Measurements from ENCODE around the gene KLRB1. TPM values are rescaled to one million over a fixed set of nuclear protein-coding genes. Genes with fewer than 3 reads are reported as not detected.
"Not testable (repeated sequence)": the region's sequence is repeated elsewhere in the genome, so short reads cannot be mapped to it uniquely, and the experiment has no call there.

The KLRB1 gene
- total RNA-seq, 1 donor from 2014 or later = not detected

DNA sequence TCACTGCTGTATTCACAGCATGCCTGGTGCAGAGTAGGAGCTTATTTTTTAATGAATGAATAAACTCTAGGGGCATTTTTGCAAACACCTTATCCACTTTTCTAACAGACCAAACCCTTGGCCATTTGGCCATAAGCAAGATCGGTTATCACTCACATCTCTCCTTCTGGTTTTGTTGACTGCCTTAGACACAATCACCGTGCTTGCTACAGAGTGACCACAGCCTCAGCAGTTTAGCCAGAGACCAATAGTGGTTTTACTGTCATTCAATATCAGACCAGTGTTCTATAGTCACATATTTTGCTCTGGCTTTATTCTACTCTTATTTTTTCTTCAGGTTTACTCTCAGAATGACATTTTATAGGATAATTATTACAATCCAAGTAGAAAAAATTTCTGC, 2.2 kb downstream of the KLRB1 start:
- DNase-seq (ENCODE audit: low read depth) = no peak
- TF ChIP-seq, protein P1, sequence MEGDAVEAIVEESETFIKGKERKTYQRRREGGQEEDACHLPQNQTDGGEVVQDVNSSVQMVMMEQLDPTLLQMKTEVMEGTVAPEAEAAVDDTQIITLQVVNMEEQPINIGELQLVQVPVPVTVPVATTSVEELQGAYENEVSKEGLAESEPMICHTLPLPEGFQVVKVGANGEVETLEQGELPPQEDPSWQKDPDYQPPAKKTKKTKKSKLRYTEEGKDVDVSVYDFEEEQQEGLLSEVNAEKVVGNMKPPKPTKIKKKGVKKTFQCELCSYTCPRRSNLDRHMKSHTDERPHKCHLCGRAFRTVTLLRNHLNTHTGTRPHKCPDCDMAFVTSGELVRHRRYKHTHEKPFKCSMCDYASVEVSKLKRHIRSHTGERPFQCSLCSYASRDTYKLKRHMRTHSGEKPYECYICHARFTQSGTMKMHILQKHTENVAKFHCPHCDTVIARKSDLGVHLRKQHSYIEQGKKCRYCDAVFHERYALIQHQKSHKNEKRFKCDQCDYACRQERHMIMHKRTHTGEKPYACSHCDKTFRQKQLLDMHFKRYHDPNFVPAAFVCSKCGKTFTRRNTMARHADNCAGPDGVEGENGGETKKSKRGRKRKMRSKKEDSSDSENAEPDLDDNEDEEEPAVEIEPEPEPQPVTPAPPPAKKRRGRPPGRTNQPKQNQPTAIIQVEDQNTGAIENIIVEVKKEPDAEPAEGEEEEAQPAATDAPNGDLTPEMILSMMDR (conservative IDR thresholded peaks at IDR 0.05; ENCODE audit: low read depth, low read length) = no peak

GRCh38 chr12:9604287-9604686, 3.4 kb downstream of the KLRB1 start:
- no peak for DNase-seq (ENCODE audit: low read depth)
- H3K4me3 ChIP-seq (ENCODE audit: low read depth, low read length) = no peak overlapping the region
- TF ChIP-seq, protein P1 (conservative IDR thresholded peaks at IDR 0.05; ENCODE audit: low read depth, low read length) = no peak

More for the DNA sequence above, 2.2 kb downstream of the KLRB1 start:
- H3K4me3 ChIP-seq (ENCODE audit: low read depth, low read length) = no peak overlapping the region

GRCh38 chr12:9600426-9600825, 7.3 kb downstream of the KLRB1 start:
- not testable (repeated sequence) for DNase-seq (ENCODE audit: low read depth); H3K4me3 ChIP-seq (ENCODE audit: low read depth, low read length)

GRCh38 chr12:9598363-9598762, 9.4 kb downstream of the KLRB1 start:
- TF ChIP-seq, protein P1 (conservative IDR thresholded peaks at IDR 0.05; ENCODE audit: low read depth, low read length) = no peak
- no peak for DNase-seq (ENCODE audit: low read depth)
- H3K4me3 ChIP-seq (ENCODE audit: low read depth, low read length) = no peak overlapping the region

DNA sequence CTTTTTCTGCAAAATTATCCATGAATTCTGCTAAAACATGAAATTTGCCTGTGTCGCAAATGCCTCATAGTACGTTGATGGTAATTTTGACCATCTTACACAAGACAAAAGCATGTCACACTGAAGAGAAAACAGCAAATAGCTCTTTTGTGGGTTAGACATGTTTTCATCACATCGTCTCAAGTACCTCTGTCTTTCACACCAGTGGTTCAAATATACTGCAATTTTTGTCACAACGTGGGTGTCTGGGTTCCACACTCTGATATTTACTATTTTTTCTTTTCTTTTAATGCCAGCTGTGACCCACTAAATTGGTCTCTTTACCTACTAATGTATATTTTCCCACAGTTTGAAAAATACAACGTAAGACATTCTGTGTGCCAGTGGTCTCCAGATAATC, 10.4 kb downstream of the KLRB1 start:
- DNase-seq (ENCODE audit: low read depth) = no peak
- TF ChIP-seq, protein P1 (conservative IDR thresholded peaks at IDR 0.05; ENCODE audit: low read depth, low read length) = no peak
- H3K4me3 ChIP-seq (ENCODE audit: low read depth, low read length) = no peak overlapping the region

- H3K4me3 ChIP-seq (ENCODE audit: low read depth, low read length) = no peak overlapping the region
- DNase-seq (ENCODE audit: low read depth) = no peak
- TF ChIP-seq, protein P1 (conservative IDR thresholded peaks at IDR 0.05; ENCODE audit: low read depth, low read length) = no peak
Observed at GRCh38 chr12:9590441-9590840, 17.3 kb downstream of the KLRB1 start.

- no peak for DNase-seq (ENCODE audit: low read depth)
- TF ChIP-seq, protein P1 (conservative IDR thresholded peaks at IDR 0.05; ENCODE audit: low read depth, low read length) = no peak
- H3K4me3 ChIP-seq (ENCODE audit: low read depth, low read length) = no peak overlapping the region
Observed at GRCh38 chr12:9588749-9589148, 19.0 kb downstream of the KLRB1 start.
